CD4-positive, alpha-beta T cell treated with Interferon gamma for 1 hour (primary cell): ENCODE data around the gene SLC6A6.

Experiments used
- DNase-seq: peaks from one replicate; pipeline ENCODE4 v3.0.0-alpha.2; 2020

The SLC6A6 gene

GRCh38 chr3:14454639-14455310 is 52.4 kb downstream of the SLC6A6 start:
- DNase-seq = no peak

- no peak for DNase-seq
Measured at GRCh38 chr3:14455571-14456317, 53.3 kb downstream of the SLC6A6 start.

- no peak for DNase-seq
Measured at GRCh38 chr3:14456794-14457193, 54.4 kb downstream of the SLC6A6 start.

- DNase-seq = no peak
Measured at GRCh38 chr3:14457481-14457880, 55.1 kb downstream of the SLC6A6 start.

- no peak for DNase-seq
Measured at GRCh38 chr3:14457999-14458398, 55.6 kb downstream of the SLC6A6 start.

- no peak for DNase-seq
Measured at GRCh38 chr3:14458434-14459275, 56.2 kb downstream of the SLC6A6 start.

GRCh38 chr3:14459384-14459783 is 57.0 kb downstream of the SLC6A6 start:
- no peak for DNase-seq

GRCh38 chr3:14459787-14460186 is 57.4 kb downstream of the SLC6A6 start:
- no peak for DNase-seq

- DNase-seq = no peak
Measured at GRCh38 chr3:14460342-14461005, 58.1 kb downstream of the SLC6A6 start.

GRCh38 chr3:14461006-14461747 is 58.8 kb downstream of the SLC6A6 start:
- no peak for DNase-seq

- peak; percentile 30 for DNase-seq
Measured at GRCh38 chr3:14461748-14462324, 59.4 kb downstream of the SLC6A6 start.

GRCh38 chr3:14462738-14463137 is 60.3 kb downstream of the SLC6A6 start:
- DNase-seq = no peak

- no peak for DNase-seq
Measured at GRCh38 chr3:14463330-14464140, 61.1 kb downstream of the SLC6A6 start.

GRCh38 chr3:14464141-14464465 is 61.7 kb downstream of the SLC6A6 start:
- DNase-seq = no peak

GRCh38 chr3:14464521-14464920 is 62.1 kb downstream of the SLC6A6 start:
- no peak for DNase-seq

GRCh38 chr3:14465425-14465824 is 63.0 kb downstream of the SLC6A6 start:
- DNase-seq = no peak

GRCh38 chr3:14466179-14466903 is 63.9 kb downstream of the SLC6A6 start:
- no peak for DNase-seq

- DNase-seq = peak; percentile 38
Measured at GRCh38 chr3:14467814-14468620, 65.6 kb downstream of the SLC6A6 start.

GRCh38 chr3:14468621-14468981 is 66.2 kb downstream of the SLC6A6 start:
- no peak for DNase-seq

GRCh38 chr3:14470461-14470860 is 68.1 kb downstream of the SLC6A6 start:
- DNase-seq = no peak
